IMR-90 (cell line): Measurements from ENCODE around the gene GIMAP1. TPM values are rescaled to one million over a fixed set of nuclear protein-coding genes. Genes with fewer than 3 reads are reported as not detected.

Experiments used
- ATAC-seq: fragments of 200-7000 bp; cut with Tn5 transposase; 2 replicates; pipeline ENCODE4 v1.9.1; 2020; ENCODE audit warnings: low read depth, mild to moderate bottlenecking, moderate library complexity
- BruUV-seq: library from RNA; stranded (reverse); fragments of 400-500 nt; replicated peaks from 2 replicates; lab custom pipeline; 2021; lab: Mats Ljungman, UMichigan
- CTCF ChIA-PET: fragments of 300-600 bp; formaldehyde crosslinking; extraction: SDS; loops from one replicate; lab custom pipeline; 2021; ENCODE audit warnings: antibody characterized with exemption; lab: Yijun Ruan, JAX
- POLR2A ChIA-PET: fragments of 300-600 bp; sonication (Branson Sonifier 250); formaldehyde crosslinking; loops from one replicate; lab custom pipeline; 2022; ENCODE audit warnings: antibody characterized with exemption; ENCODE audit not compliant: unreplicated experiment; lab: Charles Lee
- DNase-seq: peaks from one replicate; pipeline ENCODE4 v3.0.0; 2013
- H2AFZ ChIP-seq: replicated peaks from 2 replicates; pipeline ENCODE3; 2013; ENCODE audit warnings: low read length, mild to moderate bottlenecking; ENCODE audit not compliant: poor library complexity
- H2AK5ac ChIP-seq: 2 replicates; pipeline ENCODE4 v1.6.1; 2013; ENCODE audit warnings: low read depth, low read length, inconsistent platforms
- H2AK9ac ChIP-seq: replicated peaks from 2 replicates; pipeline ENCODE3; 2013; ENCODE audit warnings: mild to moderate bottlenecking, low read depth, low read length, moderate library complexity; ENCODE audit not compliant: poor library complexity
- H2BK120ac ChIP-seq: 2 replicates; pipeline ENCODE4 v1.6.1; 2013; ENCODE audit warnings: low read depth, low read length, inconsistent platforms
- H2BK15ac ChIP-seq: 3 replicates; pipeline ENCODE4 v1.6.1; 2013; ENCODE audit warnings: low read depth, low read length, inconsistent platforms
- H2BK20ac ChIP-seq: 2 replicates; pipeline ENCODE4 v1.6.1; 2013; ENCODE audit warnings: low read depth, mild to moderate bottlenecking, inconsistent platforms, low read length, moderate library complexity
- H2BK5ac ChIP-seq: 2 replicates; pipeline ENCODE4 v1.6.1; 2013; ENCODE audit warnings: mild to moderate bottlenecking, low read depth, low read length, inconsistent platforms; ENCODE audit not compliant: poor library complexity, severe bottlenecking
- H3K14ac ChIP-seq: replicated peaks from 2 replicates; pipeline ENCODE4 v1.6.1; 2013; ENCODE audit warnings: low read depth, low read length, inconsistent platforms
- H3K18ac ChIP-seq: 2 replicates; pipeline ENCODE4 v1.6.1; 2013; ENCODE audit warnings: low read depth, low read length, control low read depth
- H3K23ac ChIP-seq: 2 replicates; pipeline ENCODE4 v1.6.1; 2013; ENCODE audit warnings: low read depth, low read length, inconsistent platforms
- H3K27ac ChIP-seq: 2 replicates; pipeline ENCODE4 v1.5.1; 2013; ENCODE audit warnings: mild to moderate bottlenecking, control low read depth, low read length; ENCODE audit not compliant: insufficient read depth
- H3K27me3 ChIP-seq: 2 replicates; pipeline ENCODE4 v1.6.1; 2013; ENCODE audit warnings: low read length; ENCODE audit not compliant: control insufficient read depth, insufficient read depth
- H3K36me3 ChIP-seq: 2 replicates; pipeline ENCODE4 v1.6.1; 2013; ENCODE audit warnings: low read length, mixed read lengths; ENCODE audit not compliant: control insufficient read depth, insufficient read depth
- H3K4ac ChIP-seq: 2 replicates; pipeline ENCODE4 v1.6.1; 2013; ENCODE audit warnings: low read depth, low read length, inconsistent platforms
- H3K4me1 ChIP-seq: 2 replicates; pipeline ENCODE4 v1.6.1; 2013; ENCODE audit warnings: low read length, mixed read lengths; ENCODE audit not compliant: control insufficient read depth, insufficient read depth
- H3K4me2 ChIP-seq: 2 replicates; pipeline ENCODE4 v1.6.1; 2013; ENCODE audit warnings: low read depth, mild to moderate bottlenecking, control low read depth, low read length, moderate library complexity
- H3K4me3 ChIP-seq: 2 replicates; pipeline ENCODE4 v1.5.1; 2013; ENCODE audit warnings: low read depth, mild to moderate bottlenecking, control low read depth, low read length, moderate library complexity; ENCODE audit not compliant: insufficient read depth
- H3K56ac ChIP-seq: 2 replicates; pipeline ENCODE4 v1.6.1; 2013; ENCODE audit warnings: low read length, inconsistent platforms; ENCODE audit not compliant: insufficient read depth; ENCODE audit errors: extremely low read depth
- H3K79me1 ChIP-seq, 2 experiments: 2 replicates each; pipeline ENCODE4 v1.6.1; 2013; ENCODE audit warnings: low read length in 2 of 2, inconsistent platforms in 1 of 2, low read depth in 1 of 2
- H3K9ac ChIP-seq: 2 replicates; pipeline ENCODE4 v1.6.1; 2013; ENCODE audit warnings: low read depth, low read length, control low read depth
- H3K9me1 ChIP-seq: 2 replicates; pipeline ENCODE4 v1.6.1; 2013; ENCODE audit warnings: low read length, inconsistent platforms; ENCODE audit not compliant: insufficient read depth
- H3K9me3 ChIP-seq: 2 replicates; pipeline ENCODE4 v1.6.1; 2013; ENCODE audit warnings: low read length; ENCODE audit not compliant: control insufficient read depth, insufficient read depth
- H4K20me1 ChIP-seq: 2 replicates; pipeline ENCODE4 v1.6.1; 2013; ENCODE audit warnings: low read length, inconsistent platforms; ENCODE audit not compliant: insufficient read depth
- H4K5ac ChIP-seq: 2 replicates; pipeline ENCODE4 v1.6.1; 2013; ENCODE audit warnings: mild to moderate bottlenecking, low read depth, low read length, control low read depth
- H4K8ac ChIP-seq, 2 experiments: 2 replicates each; pipeline ENCODE4 v1.6.1; 2013; ENCODE audit warnings: low read depth in 2 of 2, low read length in 2 of 2, control low read depth in 1 of 2, inconsistent platforms in 1 of 2
- H4K91ac ChIP-seq: 2 replicates; pipeline ENCODE4 v1.6.1; 2013; ENCODE audit warnings: low read depth, low read length, inconsistent platforms; ENCODE audit not compliant: insufficient read depth
- RFX5 ChIP-seq: IDR thresholded peaks from 2 replicates; pipeline ENCODE4 v1.8.0; 2012; ENCODE audit warnings: low read depth, mild to moderate bottlenecking, low read length, moderate library complexity
- dilution Hi-C: fragments of 300-500 bp; cut with HindIII; formaldehyde crosslinking; loops from one replicate; pipeline ENCODE4 v1.14.3; 2018; ENCODE audit warnings: low sequenced_read_pairs; ENCODE audit not compliant: unreplicated experiment
- in situ Hi-C: fragments of 300-500 bp; cut with MboI; formaldehyde crosslinking; loops from 3 replicates; pipeline ENCODE4 v1.14.3; 2019; ENCODE audit warnings: low sequenced_read_pairs, inconsistent platforms, mixed read lengths
- intact Hi-C: fragments of 100-400 bp; cut with micrococcal nuclease; formaldehyde crosslinking; loops from 2 replicates; pipeline ENCODE4 v1.10.0; 2022
- polyA plus RNA-seq, 3 experiments: library from polyadenylated mRNA; depleted of rRNA; stranded (reverse); fragments of >200 nt; gene quantifications; 2 replicates each; pipeline ENCODE4 v1.2.3, GENCODE V29; 2012; ENCODE audit warnings: low replicate concordance in 1 of 3
- total RNA-seq: library from RNA; depleted of rRNA; stranded (reverse); fragments of >200 nt; gene quantifications from 2 replicates; pipeline ENCODE4 v1.2.3, GENCODE V29; 2012

GIMAP1 gene
- total and polyA plus RNA-seq, 2 of the 4 experiments (the other 2 are of a cell fraction) = not detected

- Histone ChIP-seq H3K27ac (no peak overlapping the region), H2BK5ac (no peak overlapping the region), H4K5ac (no peak overlapping the region), H3K4me2 (no peak overlapping the region), H4K8ac (no peak overlapping the region), H4K91ac (no peak overlapping the region), H3K9me1 (no peaks in the 10 kb centered on the region), H3K4ac (no peak overlapping the region), H2BK120ac (no peak overlapping the region), H2BK15ac (no peak overlapping the region), H4K20me1 (no peaks in the 10 kb centered on the region), H3K27me3 (no peaks in the 10 kb centered on the region), H3K9me3 (no peaks in the 10 kb centered on the region), H3K14ac (no peak overlapping the region), H2AK9ac (no peak overlapping the region), H3K9ac (no peak overlapping the region), H3K79me1 (no peaks in the 10 kb centered on the region), H3K18ac (no peak overlapping the region), H2AK5ac (no peak overlapping the region), H3K4me1 (no peaks in the 10 kb centered on the region), H2BK20ac (no peak overlapping the region), H3K56ac (no peak overlapping the region), H2AFZ (no peak overlapping the region), H3K36me3 (no peaks in the 10 kb centered on the region), H3K23ac (no peak overlapping the region), H3K4me3 (no peak overlapping the region)
- DNase-seq (no peak), ATAC-seq (no peak)
- BruUV-seq = no TSS peak
- intact Hi-C loops (no loop called here), in situ Hi-C loops (loop anchor here (25.0 kb wide), 1 partner anchor 416 kb away; the partner anchor contains the start of genes ACTR3C and LRRC61), dilution Hi-C loops (no loop called here)
- POLR2A ChIA-PET = no interaction called here
- no peak for TF ChIP-seq RFX5
- CTCF ChIA-PET = no interaction called here
Measured at GRCh38 chr7:150728011-150728410, 11.6 kb downstream of the GIMAP1 start.
